NCI-H2196 (cell line): ENCODE measurements around the gene LIPJ.
A peak's percentile ranks its signal among the peaks of the same experiment; 100 is the strongest.

Experiments
- DNase-seq: peaks from one replicate; lab custom pipeline; 2025; ENCODE audit not compliant: unreplicated experiment; lab: John Stamatoyannopoulos, UW

LIPJ gene, protein sequence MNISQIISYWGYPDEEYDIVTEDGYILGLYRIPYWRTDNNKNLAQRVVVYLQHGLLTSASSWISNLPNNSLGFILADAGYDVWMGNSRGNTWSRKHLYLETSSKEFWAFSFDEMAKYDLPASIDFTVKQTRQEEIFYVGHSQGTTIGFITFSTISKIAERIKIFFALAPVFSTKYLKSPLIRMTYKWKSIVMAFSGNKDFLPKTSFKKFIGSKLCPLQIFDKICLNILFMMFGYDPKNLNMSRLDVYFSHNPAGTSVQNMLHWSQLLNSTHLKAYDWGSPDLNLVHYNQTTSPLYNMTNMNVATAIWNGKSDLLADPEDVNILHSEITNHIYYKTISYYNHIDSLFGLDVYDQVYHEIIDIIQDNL

GRCh38 chr10:88586462-88586861 lies at the start of gene LIPJ:
Gene LIPJ, plus strand, starts transcription at chr10:88586762. Its CDS starts 3,926 bp downstream, at chr10:88590688.
- DNase-seq = no peak

DNA sequence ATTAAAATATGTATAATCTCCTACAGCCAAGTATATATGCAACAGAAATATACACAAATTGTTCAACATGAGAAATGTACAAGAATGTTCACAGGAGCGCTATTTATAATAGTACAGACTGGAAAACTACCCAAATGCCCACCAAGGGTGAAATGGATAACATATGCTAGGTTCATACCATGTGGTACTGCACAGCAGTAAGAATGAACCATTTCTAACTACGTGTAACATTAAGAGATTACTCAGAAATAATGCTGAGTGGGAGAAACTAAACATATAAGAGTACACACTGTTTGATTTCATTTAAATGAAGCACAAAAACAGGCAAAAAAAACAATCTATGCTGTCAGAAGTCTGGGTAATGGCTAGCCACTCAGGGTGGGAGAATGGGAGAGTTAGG lies 49.2 kb upstream of the LIPJ start:
- no peak for DNase-seq

DNA sequence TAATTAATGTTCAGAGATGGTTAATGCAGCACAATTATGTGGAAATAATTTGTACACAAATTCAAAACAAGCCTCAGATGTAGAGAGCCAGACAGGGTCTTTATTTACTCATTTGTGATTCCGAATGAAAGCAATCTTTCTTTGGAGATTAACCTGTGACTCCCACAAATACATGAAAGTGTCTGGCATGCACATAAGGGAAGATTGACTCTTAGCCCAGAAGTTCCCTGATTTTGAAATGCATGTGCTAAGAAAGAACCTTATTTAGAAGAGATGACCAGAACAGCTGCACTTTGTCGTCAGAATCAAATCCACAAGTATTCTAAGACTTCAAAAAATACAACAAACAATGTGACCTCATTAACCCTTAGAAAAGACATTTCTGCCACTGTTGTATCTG lies 48.5 kb upstream of the LIPJ start:
- no peak for DNase-seq

DNA sequence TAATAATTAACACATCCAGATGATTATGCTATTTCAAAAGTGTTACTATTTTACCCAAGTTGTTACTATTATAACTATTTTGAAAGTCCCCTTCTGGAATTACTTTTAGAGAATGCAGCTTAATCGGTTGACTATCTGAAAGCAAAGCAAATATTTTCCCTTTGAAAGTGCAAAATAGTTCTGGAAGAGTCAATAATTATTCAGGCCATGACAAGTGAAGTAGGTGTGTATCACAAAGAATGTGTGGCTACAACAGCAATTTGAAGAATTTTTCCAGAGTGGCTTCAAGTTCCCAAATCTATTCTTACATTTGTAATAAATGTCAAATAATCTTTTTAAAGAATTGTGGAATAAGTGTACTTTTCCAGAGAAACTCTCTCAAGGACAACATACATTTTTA lies 46.2 kb upstream of the LIPJ start:
- DNase-seq = no peak

GRCh38 chr10:88541116-88541626 lies 45.4 kb upstream of the LIPJ start:
- DNase-seq = no peak

DNA sequence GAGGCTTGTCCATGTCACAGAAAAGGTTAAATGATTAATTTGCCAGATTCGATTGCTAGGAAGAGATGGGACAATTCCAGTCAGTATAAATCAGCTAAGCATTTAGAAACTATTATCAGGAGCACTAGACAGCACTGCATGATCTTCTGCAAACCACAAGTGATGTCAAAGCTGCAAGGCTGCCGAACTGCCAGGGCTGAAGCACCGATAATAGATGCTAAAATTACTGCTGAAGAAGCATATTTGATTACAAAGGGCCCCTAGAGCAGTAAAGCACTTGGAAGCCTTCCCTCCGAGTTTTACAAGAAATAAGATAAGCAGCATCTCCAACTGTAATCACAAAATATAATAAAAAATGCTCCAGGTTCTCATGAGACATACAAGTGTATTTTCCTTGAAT lies 44.0 kb upstream of the LIPJ start:
- DNase-seq = no peak

DNA sequence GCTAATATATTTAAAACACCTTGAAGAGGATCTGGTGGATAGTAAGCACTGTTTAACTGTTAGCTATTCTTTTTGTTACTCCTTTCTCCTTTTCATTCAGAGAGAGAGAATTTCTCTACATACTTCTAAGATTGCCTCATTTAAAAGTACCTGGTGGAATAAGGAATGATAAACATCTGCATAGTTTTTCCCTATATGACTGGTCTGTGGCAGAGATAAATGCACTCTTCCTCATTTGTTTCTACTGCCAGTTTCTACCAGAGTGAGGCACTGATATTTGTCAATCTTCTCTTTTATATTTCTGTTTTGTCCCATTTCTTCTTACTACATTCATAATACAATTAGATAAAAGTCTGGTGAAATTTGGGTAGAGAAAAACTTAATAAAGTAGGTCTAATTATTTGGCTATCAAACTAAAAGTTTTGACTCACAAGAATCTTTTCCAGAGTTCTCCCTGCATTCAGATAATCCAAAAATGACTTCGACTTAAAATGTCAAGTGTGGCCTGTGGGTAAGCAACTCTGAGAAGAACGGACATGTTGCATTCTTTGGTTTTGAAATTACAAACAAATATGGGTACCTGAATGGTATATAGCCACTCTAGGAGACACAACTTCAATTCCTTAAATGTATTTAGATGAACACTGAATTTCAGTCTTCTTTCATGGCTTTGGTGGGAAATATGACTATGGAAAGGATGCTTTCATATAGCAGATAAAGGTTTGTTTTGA lies 42.3 kb upstream of the LIPJ start:
- DNase-seq = no peak

DNA sequence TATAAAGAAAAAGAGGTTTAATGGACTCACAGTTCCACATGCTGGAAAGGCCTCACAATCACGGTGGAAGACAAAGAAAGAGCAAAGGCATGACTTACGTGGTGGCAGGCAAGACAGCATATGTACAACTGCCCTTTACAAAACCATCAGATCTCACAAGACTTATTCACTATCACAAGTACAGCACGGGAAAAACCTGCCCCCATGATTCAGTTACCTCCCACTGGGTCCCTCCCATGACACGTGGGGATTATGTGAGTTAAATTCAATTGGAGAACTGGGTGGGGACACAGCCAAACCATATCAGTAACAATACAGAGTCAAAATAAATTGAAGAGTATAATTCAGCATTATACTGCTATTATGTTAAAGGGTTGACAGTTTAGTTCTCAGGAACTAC lies 41.2 kb upstream of the LIPJ start:
- DNase-seq = no peak

DNA sequence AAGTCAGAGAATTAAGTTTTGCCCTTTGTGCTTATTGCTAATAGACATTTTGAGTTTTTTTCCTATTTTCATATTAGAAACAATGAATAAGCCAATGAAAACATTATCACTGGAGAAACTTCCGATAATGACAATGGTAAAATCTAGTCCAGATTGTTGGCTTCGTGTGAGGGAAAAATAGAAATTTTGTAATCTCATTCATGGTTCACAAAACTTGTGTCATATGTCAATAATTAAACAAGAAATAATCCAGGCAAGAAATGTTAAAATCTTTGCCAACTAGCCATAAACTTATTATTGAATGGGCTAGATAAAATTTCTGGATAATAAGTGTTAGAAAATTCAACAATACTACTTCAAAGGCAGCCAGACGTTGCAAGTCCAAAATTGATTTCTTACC lies 40.1 kb upstream of the LIPJ start:
- DNase-seq = no peak

- DNase-seq = no peak
Observed at GRCh38 chr10:88551246-88551645, 35.3 kb upstream of the LIPJ start.

GRCh38 chr10:88553116-88553752 lies 33.3 kb upstream of the LIPJ start:
- DNase-seq = peak; percentile 27

- no peak for DNase-seq
Observed at GRCh38 chr10:88555190-88555908, 31.2 kb upstream of the LIPJ start.

- no peak for DNase-seq
Observed at GRCh38 chr10:88557256-88557655, 29.3 kb upstream of the LIPJ start.

GRCh38 chr10:88557658-88558057 lies 28.9 kb upstream of the LIPJ start:
- DNase-seq = no peak

- DNase-seq = no peak
Observed at GRCh38 chr10:88562152-88562551, 24.4 kb upstream of the LIPJ start.

DNA sequence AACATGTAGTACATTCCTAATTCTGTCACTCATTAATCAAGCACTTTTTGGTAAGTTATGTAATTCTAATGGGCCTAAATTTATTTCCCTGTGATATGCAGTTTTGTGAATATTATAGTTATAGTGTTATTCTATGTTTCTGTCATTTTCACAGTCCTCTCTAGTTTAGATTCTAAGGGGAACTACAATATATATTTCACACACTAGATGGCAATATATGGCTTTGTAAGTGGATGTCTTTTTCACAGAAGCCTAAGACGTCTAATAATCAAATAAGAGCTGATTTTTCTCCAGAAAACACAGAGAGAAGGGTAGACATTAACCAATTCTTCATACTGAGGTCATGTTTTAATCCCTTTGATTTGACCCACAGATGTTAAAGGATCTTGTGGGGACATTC lies 21.5 kb upstream of the LIPJ start:
- peak; percentile 5 for DNase-seq

DNA sequence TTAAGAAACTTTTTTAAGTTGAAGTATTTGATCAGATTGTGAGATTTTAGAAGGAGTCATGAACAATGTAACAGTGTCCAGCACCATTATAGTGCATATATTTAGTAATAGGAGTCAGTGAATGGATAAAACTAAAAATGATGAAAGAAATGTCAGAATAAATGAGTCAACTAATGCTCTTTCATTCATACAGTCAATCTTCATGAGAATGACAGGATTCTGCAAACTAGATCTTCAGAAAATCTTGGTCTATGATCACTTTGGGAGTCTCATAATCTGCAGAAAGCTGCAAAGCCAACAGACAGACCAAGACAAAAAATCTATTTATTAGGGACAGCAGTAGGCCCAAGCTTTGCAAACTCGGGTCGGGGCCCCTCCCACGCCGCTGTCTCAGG lies 4.2 kb upstream of the LIPJ start:
- no peak for DNase-seq

- DNase-seq = peak; percentile 61
Observed at GRCh38 chr10:88582806-88583583, 3.6 kb upstream of the LIPJ start, which contains the start of gene RNLS. Gene RNLS, minus strand, starts transcription at chr10:88583318.

DNA sequence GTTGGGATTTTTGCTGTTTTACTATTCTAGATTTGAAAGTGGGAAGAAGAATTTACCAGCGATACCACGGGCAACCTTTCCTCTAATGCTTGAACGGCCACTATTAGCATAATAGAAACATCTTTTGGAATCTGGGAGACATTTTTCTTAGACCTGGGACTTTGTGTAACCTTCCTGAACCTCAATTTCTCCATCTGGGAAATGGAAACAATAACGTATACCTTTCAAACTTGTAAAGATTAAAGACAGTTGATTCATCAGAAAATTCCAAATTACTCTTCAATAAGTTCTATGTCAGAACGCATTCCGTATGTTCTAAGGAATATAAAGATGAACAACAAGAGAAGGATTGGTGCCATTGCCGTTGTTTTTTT lies 3.0 kb upstream of the LIPJ start:
- no peak for DNase-seq

GRCh38 chr10:88592381-88592780 lies 5.8 kb downstream of the LIPJ start:
- no peak for DNase-seq
